GM19463 (cell line): Measurements from ENCODE around the gene CXCL12.

ENCODE experiments used
- ATAC-seq: cut with Tn5 transposase; IDR thresholded peaks from one replicate; pipeline ENCODE4 v1.9.1; 2021; ENCODE audit warnings: mild to moderate bottlenecking, moderate library complexity; ENCODE audit not compliant: unreplicated experiment

Gene CXCL12

GRCh38 chr10:44385696-44386441, 972 bp upstream of the CXCL12 start:
- ATAC-seq: no peak

- ATAC-seq: no peak
These were observed 284 bp downstream of the CXCL12 start for GRCh38 chr10:44384601-44385025.

- no peak for ATAC-seq
These were observed 922 bp downstream of the CXCL12 start for GRCh38 chr10:44383749-44384600.

GRCh38 chr10:44382981-44383748, 1.7 kb downstream of the CXCL12 start:
- ATAC-seq: no peak

GRCh38 chr10:44382131-44382858, 2.6 kb downstream of the CXCL12 start:
- ATAC-seq: no peak

- ATAC-seq: no peak
These were observed 3.9 kb downstream of the CXCL12 start for GRCh38 chr10:44380829-44381600.

GRCh38 chr10:44379907-44380306, 5.0 kb downstream of the CXCL12 start:
- no peak for ATAC-seq

- ATAC-seq: no peak
These were observed 6.3 kb downstream of the CXCL12 start for GRCh38 chr10:44378626-44379025.

GRCh38 chr10:44377651-44378310, 7.1 kb downstream of the CXCL12 start:
- no peak for ATAC-seq

GRCh38 chr10:44376472-44377099, 8.3 kb downstream of the CXCL12 start:
- ATAC-seq: no peak

GRCh38 chr10:44374155-44374554, 10.7 kb downstream of the CXCL12 start:
- ATAC-seq: no peak

GRCh38 chr10:44373341-44373995, 11.4 kb downstream of the CXCL12 start:
- ATAC-seq: no peak

- no peak for ATAC-seq
These were observed 12.7 kb downstream of the CXCL12 start for GRCh38 chr10:44372181-44372580.

GRCh38 chr10:44370731-44371248, 14.1 kb downstream of the CXCL12 start:
- no peak for ATAC-seq

- no peak for ATAC-seq
These were observed 15.0 kb downstream of the CXCL12 start for GRCh38 chr10:44369854-44370253.

- ATAC-seq: no peak
These were observed 15.6 kb downstream of the CXCL12 start for GRCh38 chr10:44369296-44369695.

GRCh38 chr10:44368637-44369036, 16.3 kb downstream of the CXCL12 start:
- no peak for ATAC-seq

- no peak for ATAC-seq
These were observed 17.8 kb downstream of the CXCL12 start for GRCh38 chr10:44366941-44367630.
